Epithelial cell of alveolus of lung (primary cell): Measurements from ENCODE around the gene RPL13A. TPM values are rescaled to one million over a fixed set of nuclear protein-coding genes. Genes with fewer than 3 reads are reported as not detected.

Experiments used
- total RNA-seq: library from RNA; depleted of rRNA; stranded (reverse); fragments of >200 nt; gene quantifications from 2 replicates; pipeline ENCODE4 v1.2.1, GENCODE V29; 2015

Gene RPL13A
- total RNA-seq: 3,720 and 4,767 TPM in 2 replicates

GRCh38 chr19:49487277-49488045 is at the start of gene RPL13A:
Gene RPL13A, plus strand, starts transcription at chr19:49487608. Its CDS starts 22 bp downstream, at chr19:49487630.

DNA sequence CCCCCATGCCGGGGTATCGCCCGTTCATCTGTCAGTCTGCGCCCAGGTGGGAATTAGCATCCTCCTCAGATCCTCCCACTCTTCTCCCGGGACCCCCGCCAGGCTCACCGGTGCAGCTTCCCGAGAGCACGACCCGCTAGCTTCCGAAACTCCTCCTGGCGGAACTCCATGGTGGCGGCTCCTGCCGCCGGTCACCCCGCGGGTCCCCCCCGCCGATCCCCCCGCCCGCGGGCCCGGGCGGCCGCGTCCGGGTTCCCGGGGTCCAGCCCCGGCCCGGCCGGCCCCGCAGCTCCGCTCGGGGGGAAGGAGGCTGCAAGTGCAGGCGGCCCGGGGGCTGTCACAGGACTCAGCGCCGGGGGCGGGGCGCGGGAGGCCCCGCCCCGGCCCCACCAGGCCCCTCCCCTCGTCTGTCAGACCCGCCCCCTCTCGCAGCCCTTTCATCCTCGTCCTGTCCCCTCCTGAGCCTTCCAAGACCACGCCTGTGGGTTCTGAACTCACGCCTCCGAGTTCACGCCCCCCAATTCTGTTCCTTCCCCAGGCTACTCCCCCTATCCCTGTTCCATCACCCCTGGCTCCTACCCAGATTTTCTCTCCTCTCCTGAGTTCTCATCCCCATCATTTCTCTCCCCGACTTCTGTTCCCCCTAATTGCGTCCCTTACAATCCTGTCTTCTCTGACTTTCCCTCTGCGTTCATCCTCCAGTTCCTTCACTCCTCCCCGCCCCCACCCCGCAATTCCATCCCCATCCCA is 46.0 kb upstream of the RPL13A start, which contains the start of gene SLC17A7:
Gene SLC17A7 (minus strand): TSS at position 318 of the 750 bp plus-strand sequence. CDS start 148 bp downstream, at position 170.

DNA sequence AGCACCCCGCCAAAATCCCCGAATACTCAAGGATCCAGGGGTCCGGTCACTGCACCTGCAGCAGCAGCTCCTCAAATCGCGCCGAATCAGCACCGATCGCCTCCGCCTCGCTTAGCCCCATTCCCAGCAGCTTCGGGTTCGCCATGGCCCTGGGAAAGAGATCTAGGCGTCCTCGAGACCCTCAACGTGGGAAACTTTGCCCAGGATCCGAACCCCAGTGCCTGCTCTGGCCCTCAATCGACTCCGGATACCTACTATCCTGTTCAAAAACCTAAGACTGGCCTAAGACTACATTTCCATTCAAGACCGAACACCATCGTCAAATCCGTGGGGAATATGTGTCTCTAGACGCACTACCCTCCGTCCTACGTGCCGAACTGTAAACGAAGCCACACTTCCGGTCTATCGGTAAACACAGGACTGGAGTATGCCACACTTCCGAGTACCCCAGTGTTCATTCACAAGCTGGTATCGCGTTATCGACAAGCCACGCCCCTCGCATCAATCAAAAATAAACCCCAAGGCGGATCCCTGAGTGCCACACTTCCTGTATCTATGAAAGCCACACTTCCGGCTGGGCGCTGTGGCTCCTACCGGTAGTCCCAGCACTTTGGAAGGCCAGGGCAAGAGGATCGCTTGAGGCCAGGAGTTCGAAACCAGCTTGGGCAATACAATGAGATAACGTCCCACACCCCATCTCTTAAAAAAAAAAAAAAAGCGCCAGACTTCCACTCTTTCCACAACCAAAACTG is 35.8 kb upstream of the RPL13A start, which contains the start of gene PIH1D1:
Gene PIH1D1 (minus strand): TSS at position 385 of the 752 bp plus-strand sequence. CDS start 240 bp downstream, at position 145.

GRCh38 chr19:49453013-49453756 is 34.2 kb upstream of the RPL13A start, which contains the start of gene ALDH16A1:
Gene ALDH16A1, plus strand, starts transcription at chr19:49453225. Its CDS starts 107 bp downstream, at chr19:49453332.

GRCh38 chr19:49473868-49474541 is 13.4 kb upstream of the RPL13A start, which contains the start of gene FLT3LG:
Gene FLT3LG, plus strand, starts transcription at chr19:49474215. Its CDS starts 425 bp downstream, at chr19:49474640.

Other genes starting within 250 kb of the RPL13A start
- gene SLC6A16, start 162.4 kb upstream of the RPL13A start, total RNA-seq: 0.08 TPM in 1 of 2 replicates, not detected in the other
- not detected in 2 replicates for gene CD37, start 152.2 kb upstream of the RPL13A start, total RNA-seq
- gene TEAD2, start 125.2 kb upstream of the RPL13A start, total RNA-seq: 56.4 and 70.2 TPM in 2 replicates
- gene DKKL1, start 123.7 kb upstream of the RPL13A start, total RNA-seq: 1.2 and 2.1 TPM in 2 replicates
- gene KASH5, start 99.4 kb upstream of the RPL13A start, total RNA-seq: not detected in 2 replicates
- gene PTH2, start 64.2 kb upstream of the RPL13A start, total RNA-seq: not detected in 2 replicates
- gene GFY, start 62.2 kb upstream of the RPL13A start, total RNA-seq: not detected in 2 replicates
- gene SLC17A7, start 46.1 kb upstream of the RPL13A start, total RNA-seq: not detected in 2 replicates
- gene PIH1D1, start 35.8 kb upstream of the RPL13A start, total RNA-seq: 88.8 and 114 TPM in 2 replicates
- 15.3 and 34.4 TPM in 2 replicates for gene ALDH16A1, start 34.4 kb upstream of the RPL13A start, total RNA-seq
- 3.5 and 4.8 TPM in 2 replicates for gene FLT3LG, start 13.4 kb upstream of the RPL13A start, total RNA-seq
- 3,676 and 7,959 TPM in 2 replicates for gene RPS11, start 8.8 kb downstream of the RPL13A start, total RNA-seq
- 70.7 and 127 TPM in 2 replicates for gene FCGRT, start 25.1 kb downstream of the RPL13A start, total RNA-seq
- gene RCN3, start 40.4 kb downstream of the RPL13A start, total RNA-seq: 108 and 253 TPM in 2 replicates
- gene NOSIP, start 92.9 kb downstream of the RPL13A start, total RNA-seq: 80.7 and 83.4 TPM in 2 replicates
- 2.1 and 4.5 TPM in 2 replicates for gene PRRG2, start 93.7 kb downstream of the RPL13A start, total RNA-seq
- 7.4 and 16.8 TPM in 2 replicates for gene PRR12, start 103.6 kb downstream of the RPL13A start, total RNA-seq
- gene RRAS, start 152.5 kb downstream of the RPL13A start, total RNA-seq: 64.0 and 122 TPM in 2 replicates
- 29.5 and 39.8 TPM in 2 replicates for gene SCAF1, start 154.6 kb downstream of the RPL13A start, total RNA-seq
- 43.8 and 83.4 TPM in 2 replicates for gene IRF3, start 178.2 kb downstream of the RPL13A start, total RNA-seq
- 12.6 and 19.8 TPM in 2 replicates for gene BCL2L12, start 178.3 kb downstream of the RPL13A start, total RNA-seq
- 174 and 372 TPM in 2 replicates for gene PRMT1, start 189.7 kb downstream of the RPL13A start, total RNA-seq
- 1.7 and 2.9 TPM in 2 replicates for gene ADM5, start 202.0 kb downstream of the RPL13A start, total RNA-seq
- 15.8 and 50.0 TPM in 2 replicates for gene CPT1C, start 203.5 kb downstream of the RPL13A start, total RNA-seq